Gastroesophageal sphincter (tissue), 4 donors: ENCODE results near the gene UGT1A10. TPM values are rescaled to one million over a fixed set of nuclear protein-coding genes. Genes with fewer than 3 reads are reported as not detected.

Source experiments
- ATAC-seq: fragments of 150-250 bp; one replicate; pipeline ENCODE4 v1.9.1; 2016; ENCODE audit warnings: mild to moderate bottlenecking, moderate library complexity
- H3K27ac ChIP-seq, 4 donors: fragments of 200-600 bp; sonication (generic) in 3 of 4; 1 replicate in 3 of 4; 2 replicates in 1 of 4; pipeline ENCODE4 v1.5.1; 2016 to 2019
- H3K27me3 ChIP-seq: fragments of 200-600 bp; sonication (generic); one replicate; pipeline ENCODE4 v1.5.1; 2019
- H3K36me3 ChIP-seq, 2 donors: fragments of 200-600 bp; sonication (generic); one replicate each; pipeline ENCODE4 v1.5.1; 2019; ENCODE audit warnings: control low read depth in 1 of 2
- H3K4me1 ChIP-seq, 3 donors: fragments of 200-600 bp; sonication (generic); 1 replicate in 2 of 3; 2 replicates in 1 of 3; pipeline ENCODE4 v1.5.1; 2016 to 2019; ENCODE audit warnings: control low read depth in 2 of 3
- H3K4me3 ChIP-seq, 2 donors: fragments of 200-600 bp; sonication (generic); one replicate each; pipeline ENCODE4 v1.5.1; 2019; ENCODE audit warnings: mild to moderate bottlenecking in 1 of 2, moderate library complexity in 1 of 2
- H3K9me3 ChIP-seq, 3 donors: fragments of 200-600 bp; sonication (generic); one replicate each; pipeline ENCODE4 v1.5.1; 2017 to 2019; ENCODE audit warnings: control low read depth in 2 of 3
- EP300 ChIP-seq: sonication (generic); formaldehyde crosslinking; IDR thresholded peaks from one replicate; pipeline ENCODE4 v1.6.1; 2017; ENCODE audit warnings: antibody characterized with exemption, mild to moderate bottlenecking
- POLR2A ChIP-seq, 2 donors: fragments of 450-650 bp; IDR thresholded peaks; one replicate each; pipeline ENCODE4 v1.6.1; 2017; ENCODE audit warnings: antibody characterized with exemption in 2 of 2, mild to moderate bottlenecking in 2 of 2, moderate library complexity in 1 of 2
- POLR2AphosphoS5 ChIP-seq: sonication (generic); formaldehyde crosslinking; IDR thresholded peaks from one replicate; pipeline ENCODE4 v1.6.1; 2017; ENCODE audit warnings: antibody characterized with exemption
- WGBS, 2 donors: methylation state at CpG; one replicate each; pipeline ENCODE4 v1.1.5; 2018; ENCODE audit warnings: low coverage in 1 of 2; 5-methylcytosine and 5-hydroxymethylcytosine counted together
- total RNA-seq, 4 donors: library from RNA; depleted of rRNA; stranded (reverse); fragments of >200 nt; gene quantifications; one replicate each; pipeline ENCODE4 v1.1.0, GENCODE V29; 2016
- TF ChIP-seq, protein P1 (sequence below), 4 experiments: fragments of 200-600 bp in 2 of 4; fragments of 450-650 bp in 2 of 4; sonication (generic) in 1 of 4; IDR thresholded peaks; one replicate each; pipeline ENCODE4 v1.5.1; 2017 to 2019; ENCODE audit warnings: antibody characterized with exemption in 4 of 4, mild to moderate bottlenecking in 2 of 4, moderate library complexity in 2 of 4

The UGT1A10 gene
- total RNA-seq, 4 donors from 2014 or later: 0.16 to 1.0 TPM; not detected in 2

DNA sequence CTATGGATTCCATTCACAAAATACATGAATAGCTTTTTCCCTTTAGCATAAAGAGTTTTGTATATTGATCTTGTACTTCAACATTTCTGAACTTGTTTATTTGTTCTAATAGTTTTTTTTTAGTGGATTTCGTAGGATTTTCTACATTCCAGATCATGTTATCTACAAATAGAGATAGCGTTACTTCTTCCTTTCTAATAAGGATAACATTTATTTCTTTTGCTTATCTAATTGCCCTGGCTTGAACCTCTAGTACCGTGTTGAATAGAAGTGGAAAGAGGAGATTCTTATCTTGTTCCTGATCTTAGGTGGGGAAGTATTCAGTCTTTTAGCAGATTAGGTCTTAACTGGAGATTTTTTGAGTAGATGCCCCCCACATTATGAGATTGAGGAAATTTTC, 66.0 kb downstream of the UGT1A10 start:
- TF ChIP-seq, protein P1, sequence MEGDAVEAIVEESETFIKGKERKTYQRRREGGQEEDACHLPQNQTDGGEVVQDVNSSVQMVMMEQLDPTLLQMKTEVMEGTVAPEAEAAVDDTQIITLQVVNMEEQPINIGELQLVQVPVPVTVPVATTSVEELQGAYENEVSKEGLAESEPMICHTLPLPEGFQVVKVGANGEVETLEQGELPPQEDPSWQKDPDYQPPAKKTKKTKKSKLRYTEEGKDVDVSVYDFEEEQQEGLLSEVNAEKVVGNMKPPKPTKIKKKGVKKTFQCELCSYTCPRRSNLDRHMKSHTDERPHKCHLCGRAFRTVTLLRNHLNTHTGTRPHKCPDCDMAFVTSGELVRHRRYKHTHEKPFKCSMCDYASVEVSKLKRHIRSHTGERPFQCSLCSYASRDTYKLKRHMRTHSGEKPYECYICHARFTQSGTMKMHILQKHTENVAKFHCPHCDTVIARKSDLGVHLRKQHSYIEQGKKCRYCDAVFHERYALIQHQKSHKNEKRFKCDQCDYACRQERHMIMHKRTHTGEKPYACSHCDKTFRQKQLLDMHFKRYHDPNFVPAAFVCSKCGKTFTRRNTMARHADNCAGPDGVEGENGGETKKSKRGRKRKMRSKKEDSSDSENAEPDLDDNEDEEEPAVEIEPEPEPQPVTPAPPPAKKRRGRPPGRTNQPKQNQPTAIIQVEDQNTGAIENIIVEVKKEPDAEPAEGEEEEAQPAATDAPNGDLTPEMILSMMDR (IDR thresholded peaks at IDR 0.05): no peak
- TF ChIP-seq POLR2A (IDR thresholded peaks at IDR 0.05) (no peak), POLR2AphosphoS5 (no peak), EP300 (no peak)
- Histone ChIP-seq H3K4me1 (no peaks in the 10 kb centered on the region), H3K27ac (no peak overlapping the region), H3K27me3 (peaks cover 5% of the 10 kb centered on the region), H3K4me3 (no peak overlapping the region), H3K36me3 (no peaks in the 10 kb centered on the region), H3K9me3 (no peaks in the 10 kb centered on the region)
- ATAC-seq: no peak
- WGBS, 2 donors: 38 to 63% methylated on average over 3 of the region's 3 CpGs

GRCh38 chr2:233705911-233706506, 69.8 kb downstream of the UGT1A10 start:
- Histone ChIP-seq H3K27me3 (peaks cover 13% of the 10 kb centered on the region), H3K4me1 (no peaks in the 10 kb centered on the region), H3K9me3 (no peaks in the 10 kb centered on the region), H3K36me3 (no peaks in the 10 kb centered on the region), H3K4me3 (no peak overlapping the region), H3K27ac (no peak overlapping the region)
- ATAC-seq: no peak
- no peak for TF ChIP-seq POLR2AphosphoS5
- TF ChIP-seq, protein P1 (IDR thresholded peaks at IDR 0.05): no peak
- no peak for TF ChIP-seq POLR2A (IDR thresholded peaks at IDR 0.05)
- TF ChIP-seq EP300: no peak
- 77 to 80% methylated on average over 1 to 4 of the region's 4 CpGs for WGBS, 2 donors

DNA sequence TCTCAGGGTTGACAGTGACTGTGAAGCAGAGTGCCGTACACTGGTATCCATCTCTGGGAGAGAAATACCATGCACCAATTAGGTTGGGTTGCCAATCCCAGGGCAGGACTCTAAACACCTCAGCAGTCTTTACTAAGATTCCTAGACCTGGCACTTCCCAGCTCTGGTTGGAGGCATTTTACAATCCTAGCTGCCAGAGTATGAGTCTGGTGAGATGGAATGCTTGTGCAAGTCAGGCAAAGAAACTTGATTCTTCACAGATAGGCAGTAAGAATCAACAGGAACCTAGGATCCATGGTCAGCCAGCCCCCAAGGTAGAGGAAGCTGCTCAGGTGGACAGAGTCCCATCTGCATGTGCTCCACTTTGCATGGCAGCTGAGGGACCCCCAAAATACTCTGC, 70.5 kb downstream of the UGT1A10 start:
- Histone ChIP-seq H3K4me3 (no peak overlapping the region), H3K27me3 (peaks cover 18% of the 10 kb centered on the region), H3K9me3 (no peaks in the 10 kb centered on the region), H3K4me1 (no peaks in the 10 kb centered on the region), H3K27ac (no peak overlapping the region), H3K36me3 (no peaks in the 10 kb centered on the region)
- no peak for TF ChIP-seq EP300
- TF ChIP-seq POLR2AphosphoS5: no peak
- ATAC-seq: no peak
- 33% methylated on average over 1 of the region's 1 CpG; no CpG with 5 or more reads in 1 of the 2 donors for WGBS, 2 donors

- Histone ChIP-seq H3K9me3 (no peaks in the 10 kb centered on the region), H3K4me1 (no peaks in the 10 kb centered on the region), H3K36me3 (no peaks in the 10 kb centered on the region), H3K27ac (no peak overlapping the region), H3K4me3 (no peak overlapping the region), H3K27me3 (peaks cover 21% of the 10 kb centered on the region)
- WGBS, 2 donors: 52 to 53% methylated on average over 7 to 10 of the region's 10 CpGs
- ATAC-seq: no peak
- no peak for TF ChIP-seq POLR2A (IDR thresholded peaks at IDR 0.05)
- TF ChIP-seq, protein P1 (IDR thresholded peaks at IDR 0.05): no peak
- no peak for TF ChIP-seq POLR2AphosphoS5
Measured at GRCh38 chr2:233707940-233708644, 71.8 kb downstream of the UGT1A10 start.

- ATAC-seq: no peak
- H3K4me1 ChIP-seq: no peaks in the 10 kb centered on the region
- no peak overlapping the region for H3K4me3 ChIP-seq
- H3K27me3 ChIP-seq: peaks cover 21% of the 10 kb centered on the region
- no peaks in the 10 kb centered on the region for H3K9me3 ChIP-seq
- no peak overlapping the region for H3K27ac ChIP-seq
- no peaks in the 10 kb centered on the region for H3K36me3 ChIP-seq
- 58 to 78% methylated on average over 4 to 5 of the region's 5 CpGs for WGBS, 2 donors
- TF ChIP-seq EP300 (no peak), POLR2AphosphoS5 (no peak), POLR2A (IDR thresholded peaks at IDR 0.05) (no peak)
- TF ChIP-seq, protein P1 (IDR thresholded peaks at IDR 0.05): no peak
Measured at GRCh38 chr2:233708942-233709341, 72.7 kb downstream of the UGT1A10 start.
